Raji (cell line): ENCODE results near the gene EHBP1L1.

ENCODE experiments used
- POLR2A ChIP-seq: IDR thresholded peaks from 2 replicates; pipeline ENCODE4 v1.6.1; 2011; ENCODE audit warnings: low read depth, low read length, control low read depth; ENCODE audit not compliant: insufficient read depth

The EHBP1L1 gene

GRCh38 chr11:65619281-65619928, 43.6 kb downstream of the EHBP1L1 start:
- no peak for TF ChIP-seq POLR2A

GRCh38 chr11:65620666-65621065, 44.8 kb downstream of the EHBP1L1 start:
- TF ChIP-seq POLR2A, result no peak

DNA sequence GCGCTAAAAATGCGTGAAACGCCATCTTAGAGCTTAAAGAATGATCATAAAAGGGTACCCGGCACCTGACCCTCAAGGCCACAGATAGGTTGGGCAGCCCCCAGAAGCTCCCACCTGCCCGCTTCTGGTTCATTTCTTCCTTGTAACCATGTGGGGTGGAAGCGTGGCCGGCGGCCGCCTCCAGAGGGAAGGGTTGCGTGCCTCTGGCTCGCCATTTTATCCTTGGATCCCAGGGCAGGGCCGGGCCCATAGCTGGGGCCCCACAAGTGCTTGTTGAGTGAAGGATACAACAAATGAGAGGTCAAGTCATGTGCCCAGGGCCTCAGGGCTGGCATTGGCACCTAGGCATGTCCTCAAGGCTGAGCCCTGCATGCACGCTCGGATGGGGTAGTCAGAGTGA, 45.6 kb downstream of the EHBP1L1 start:
- TF ChIP-seq POLR2A, result no peak

DNA sequence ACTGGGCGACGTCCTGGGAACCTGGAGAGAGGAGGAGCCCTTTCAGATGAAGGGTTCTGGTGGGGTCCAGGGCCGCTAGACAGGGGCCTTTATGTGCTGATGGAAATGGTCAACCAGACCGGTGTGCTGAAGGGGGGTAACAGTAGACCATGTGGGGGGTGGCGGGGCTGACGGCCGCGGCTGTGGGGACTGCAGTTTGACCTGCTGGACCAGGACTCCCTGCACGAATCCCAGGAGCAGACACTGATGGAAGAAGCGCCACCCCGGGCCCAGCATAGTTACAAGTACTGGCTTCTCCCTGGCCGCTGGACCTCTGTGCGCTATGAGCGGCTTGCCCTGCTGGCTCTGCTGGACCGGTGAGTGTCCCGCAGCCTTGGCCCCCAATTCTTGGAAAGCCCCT, 46.2 kb downstream of the EHBP1L1 start:
- no peak for TF ChIP-seq POLR2A

DNA sequence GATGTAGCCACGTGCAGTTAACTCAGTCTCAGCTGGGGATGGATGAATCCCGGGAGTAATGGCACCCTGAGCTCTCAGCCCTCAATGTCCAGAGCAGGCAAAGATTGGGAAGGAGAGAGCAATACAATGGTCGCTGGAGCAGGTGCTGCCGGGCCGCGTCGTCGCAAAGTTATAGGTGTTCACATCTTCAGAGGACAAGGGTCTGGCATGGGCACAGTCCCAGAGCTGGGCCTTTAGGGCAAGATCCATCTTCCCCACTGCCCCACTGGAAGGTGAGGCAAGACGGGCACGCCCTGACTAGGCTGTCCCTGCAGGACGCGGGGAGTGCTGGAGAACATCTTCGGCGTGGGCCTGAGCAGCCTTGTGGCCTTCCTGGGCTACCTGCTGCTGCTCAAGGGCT, 47.3 kb downstream of the EHBP1L1 start:
- TF ChIP-seq POLR2A, result no peak

- no peak for TF ChIP-seq POLR2A
Measured at GRCh38 chr11:65623852-65624616, 48.2 kb downstream of the EHBP1L1 start.

DNA sequence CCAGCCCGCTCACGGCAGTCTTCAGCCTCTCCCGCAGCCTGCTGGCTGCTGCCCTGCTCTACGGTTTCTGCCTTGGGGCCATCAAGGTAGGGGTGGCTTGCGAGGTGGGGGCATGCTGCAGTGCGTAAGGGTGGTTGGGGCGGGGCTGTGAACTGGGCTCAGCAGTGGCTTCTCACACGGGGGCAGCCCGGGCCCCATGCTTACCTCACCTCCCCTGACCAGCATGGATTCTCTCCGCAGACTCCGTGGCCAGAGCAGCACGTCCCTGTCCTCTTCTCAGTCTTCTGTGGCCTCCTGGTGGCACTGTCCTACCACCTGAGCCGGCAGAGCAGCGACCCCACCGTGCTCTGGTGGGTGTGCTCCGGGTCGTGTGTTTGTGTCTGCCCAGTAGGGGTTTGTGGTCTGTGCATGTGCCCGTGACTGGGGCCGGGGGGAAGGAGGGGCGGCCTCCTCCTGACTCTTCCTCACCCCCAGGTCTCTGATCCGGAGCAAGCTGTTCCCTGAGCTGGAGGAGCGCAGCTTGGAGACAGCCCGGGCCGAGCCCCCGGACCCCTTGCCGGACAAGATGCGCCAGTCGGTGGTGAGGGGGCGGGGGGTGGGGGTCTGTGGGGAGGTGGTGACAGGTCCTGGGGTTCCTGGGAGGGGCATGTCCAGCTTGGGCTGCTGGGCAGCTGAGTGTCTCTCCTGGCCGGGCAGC, 49.2 kb downstream of the EHBP1L1 start:
- no peak for TF ChIP-seq POLR2A

GRCh38 chr11:65625628-65626342, 49.9 kb downstream of the EHBP1L1 start:
- TF ChIP-seq POLR2A, result no peak

- no peak for TF ChIP-seq POLR2A
Measured at GRCh38 chr11:65627202-65627601, 51.3 kb downstream of the EHBP1L1 start.

GRCh38 chr11:65629579-65629978, 53.7 kb downstream of the EHBP1L1 start:
- TF ChIP-seq POLR2A, result no peak

DNA sequence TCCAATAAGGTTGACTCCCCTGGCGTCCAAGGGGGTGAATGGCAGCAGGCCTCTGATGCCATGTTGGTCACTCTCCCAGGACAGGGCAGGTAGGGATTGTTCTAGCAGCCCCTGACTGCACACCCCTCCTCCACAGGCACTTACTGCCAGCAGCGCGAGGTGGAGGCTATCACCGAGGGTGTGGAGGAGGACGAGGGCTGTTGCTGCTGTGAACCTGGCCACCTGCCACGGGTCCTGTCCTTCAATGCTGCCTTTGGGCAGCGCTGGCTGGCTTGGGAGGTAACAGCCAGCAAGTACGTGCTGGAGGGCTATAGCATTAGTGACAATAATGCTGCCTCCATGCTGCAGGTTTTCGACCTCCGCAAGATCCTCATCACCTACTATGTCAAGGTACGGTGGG, 54.4 kb downstream of the EHBP1L1 start:
- no peak for TF ChIP-seq POLR2A

DNA sequence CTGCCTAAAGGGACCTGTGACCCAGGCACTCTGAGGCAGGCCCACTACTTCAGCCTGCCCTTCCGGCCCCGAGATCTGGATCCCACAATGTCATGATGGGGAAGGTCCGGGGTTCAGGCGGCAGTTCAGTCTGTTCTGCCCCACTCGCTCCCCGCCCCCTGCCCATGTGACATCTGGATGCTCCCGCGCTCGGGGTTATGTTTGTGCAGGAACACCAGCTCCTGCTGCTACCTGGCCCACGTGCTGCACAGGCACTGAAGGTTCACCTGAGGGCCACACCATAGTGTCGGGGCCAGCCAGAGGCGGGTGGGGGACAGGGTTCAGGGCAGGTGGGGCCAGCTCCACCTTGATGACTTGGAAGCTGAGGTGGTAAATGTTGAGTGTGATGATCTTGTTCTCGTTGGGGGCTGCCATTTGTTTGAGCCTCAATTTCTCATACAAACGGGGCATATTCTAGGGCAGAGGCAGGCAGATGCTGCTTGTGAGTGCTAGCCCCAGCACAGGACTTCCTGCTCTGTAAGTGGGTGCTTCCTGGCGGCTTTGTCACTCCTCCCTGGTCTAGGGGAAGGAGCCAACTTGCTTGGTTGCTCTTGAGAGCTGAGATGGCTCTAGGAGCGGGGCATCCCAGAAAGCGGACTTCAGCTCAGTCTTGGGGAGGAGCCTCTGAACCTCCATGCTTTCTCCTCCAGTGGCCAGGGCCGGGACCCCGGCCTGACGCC, 57.7 kb downstream of the EHBP1L1 start:
- TF ChIP-seq POLR2A, result no peak

- no peak for TF ChIP-seq POLR2A
Measured at GRCh38 chr11:65634109-65634436, 58.2 kb downstream of the EHBP1L1 start.

DNA sequence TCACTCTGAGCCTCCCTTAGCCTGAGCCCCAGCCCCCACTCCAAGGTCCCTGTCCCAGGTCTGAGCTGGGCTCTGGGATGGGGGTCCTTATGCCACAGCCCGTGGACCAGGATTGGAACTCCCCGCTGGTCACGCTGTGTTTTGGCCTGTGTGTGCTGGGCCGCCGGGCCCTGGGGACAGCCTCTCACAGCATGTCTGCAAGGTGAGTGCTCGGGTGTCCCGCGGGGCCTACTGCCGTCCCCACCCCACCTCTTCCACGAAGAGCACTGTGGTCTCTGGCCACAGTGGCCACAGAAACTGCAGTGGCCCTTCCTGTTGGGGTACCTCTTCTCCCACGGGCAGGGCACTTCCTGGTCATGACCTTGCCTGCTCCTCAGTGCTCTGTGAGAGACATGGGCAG, 58.6 kb downstream of the EHBP1L1 start:
- no peak for TF ChIP-seq POLR2A
